HG02938 (cell line): ENCODE measurements around the gene PCSK6.

ENCODE experiments used
- ATAC-seq: cut with Tn5 transposase; IDR thresholded peaks from one replicate; pipeline ENCODE4 v1.9.1; 2021; ENCODE audit warnings: mild to moderate bottlenecking, moderate library complexity; ENCODE audit not compliant: unreplicated experiment

Gene PCSK6

DNA sequence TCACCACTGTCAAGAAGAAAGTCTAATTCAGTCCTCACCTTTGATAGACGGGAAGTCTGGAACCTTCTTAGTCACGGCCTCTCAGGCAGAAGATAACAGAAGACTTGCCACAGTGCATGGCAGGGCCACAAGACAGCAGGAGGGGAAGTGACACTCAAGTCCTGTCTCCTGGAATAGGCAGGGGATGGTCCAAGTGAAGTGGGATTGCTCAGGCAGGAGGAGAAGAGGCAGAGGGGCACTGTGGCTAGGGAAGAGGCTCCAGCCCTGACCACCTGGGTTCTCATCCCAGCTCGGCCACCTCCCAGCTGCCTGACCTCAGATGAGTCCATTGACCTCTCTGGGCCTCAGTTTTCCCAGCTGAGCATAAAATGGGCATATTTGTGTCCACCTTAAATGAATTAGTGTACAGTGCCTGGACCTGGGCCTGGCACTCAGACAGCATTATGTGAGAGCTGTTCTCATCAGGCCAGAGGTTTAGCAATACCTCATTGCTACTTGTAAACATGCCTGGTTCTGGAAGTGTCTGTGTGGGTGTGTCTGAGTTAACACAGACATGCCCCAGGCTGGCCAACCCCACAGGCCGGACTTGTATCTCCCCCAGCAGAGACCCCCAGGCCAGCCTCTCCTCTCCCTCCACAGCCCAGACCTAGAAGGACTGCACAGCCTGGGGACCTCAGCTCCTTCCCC, 11.5 kb upstream of the PCSK6 start:
- ATAC-seq = no peak

DNA sequence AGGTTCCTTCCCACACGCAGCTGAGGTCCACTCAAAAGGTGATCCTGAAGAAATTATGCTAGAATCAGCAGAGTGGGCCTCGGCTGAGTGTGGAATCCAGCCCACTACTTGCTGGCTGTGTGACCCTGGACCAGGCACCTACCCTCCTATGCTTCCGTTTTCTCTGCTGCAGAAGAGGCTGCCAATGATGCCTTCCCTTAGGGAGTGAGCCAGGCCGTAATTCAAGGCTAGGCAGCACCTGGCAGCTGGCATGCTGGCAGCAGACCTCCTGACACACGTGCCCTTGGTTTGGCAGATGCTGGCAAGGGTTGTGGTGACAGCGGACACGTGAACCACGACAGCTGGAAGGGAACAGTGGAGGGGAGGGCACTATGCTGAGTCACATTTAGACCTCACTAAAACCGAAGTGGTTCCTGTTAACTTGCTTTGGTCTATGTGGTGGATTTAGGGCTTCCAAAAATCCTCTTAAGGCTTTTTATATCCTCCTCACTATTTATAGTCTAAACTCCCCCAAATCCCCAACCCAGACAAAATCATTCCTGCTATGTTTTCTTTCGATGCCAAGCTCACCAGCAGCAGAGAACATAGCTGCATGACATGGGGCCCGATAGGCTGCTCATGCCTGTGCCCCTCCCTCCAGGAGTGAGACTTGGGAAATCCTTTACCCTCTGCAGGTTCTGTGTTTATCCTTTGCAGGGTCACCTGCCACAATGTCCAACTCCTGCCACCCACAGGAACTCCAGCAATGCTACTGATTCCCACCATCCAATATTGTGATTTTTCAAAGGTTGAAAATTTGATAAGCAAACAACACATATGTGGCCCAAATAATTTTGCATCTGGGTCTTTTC, 10.6 kb upstream of the PCSK6 start:
- ATAC-seq = no peak

DNA sequence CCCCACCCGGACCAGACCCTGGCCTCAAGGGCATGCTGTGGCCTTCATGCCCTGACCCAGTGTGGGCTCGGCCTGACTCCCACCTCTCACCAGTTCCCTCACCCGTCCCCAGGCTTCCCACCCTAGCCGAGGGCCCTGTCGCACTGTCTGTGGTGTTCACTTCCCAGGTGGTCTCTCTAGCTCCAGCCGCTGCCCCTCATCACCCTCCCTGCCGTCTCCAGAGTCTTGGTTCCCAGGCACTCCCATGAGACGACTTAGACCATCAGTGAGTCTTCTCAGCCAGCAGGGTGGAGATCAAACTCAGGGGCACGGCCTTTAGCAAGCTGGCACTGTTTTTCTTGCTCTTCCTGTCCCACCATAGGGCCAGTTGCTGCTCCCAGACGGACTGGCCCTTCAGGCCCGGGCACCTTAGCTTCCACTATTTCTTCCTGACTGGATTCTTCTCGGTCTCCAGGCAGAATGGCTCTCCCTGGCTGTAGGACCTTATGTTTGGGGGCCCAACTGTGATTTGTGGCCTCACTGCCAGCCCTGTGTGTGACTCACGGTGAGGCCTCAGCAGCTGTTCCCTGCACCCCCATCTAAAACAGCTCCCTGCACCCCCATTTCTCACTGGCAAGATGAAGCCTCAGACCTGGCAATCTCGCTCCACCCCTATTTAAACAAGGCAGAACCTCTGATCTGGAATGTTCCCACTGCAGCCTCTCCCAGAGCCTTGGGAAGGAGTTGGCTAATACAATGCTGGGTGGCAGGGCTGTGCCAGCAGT, 9.4 kb upstream of the PCSK6 start:
- ATAC-seq = no peak

DNA sequence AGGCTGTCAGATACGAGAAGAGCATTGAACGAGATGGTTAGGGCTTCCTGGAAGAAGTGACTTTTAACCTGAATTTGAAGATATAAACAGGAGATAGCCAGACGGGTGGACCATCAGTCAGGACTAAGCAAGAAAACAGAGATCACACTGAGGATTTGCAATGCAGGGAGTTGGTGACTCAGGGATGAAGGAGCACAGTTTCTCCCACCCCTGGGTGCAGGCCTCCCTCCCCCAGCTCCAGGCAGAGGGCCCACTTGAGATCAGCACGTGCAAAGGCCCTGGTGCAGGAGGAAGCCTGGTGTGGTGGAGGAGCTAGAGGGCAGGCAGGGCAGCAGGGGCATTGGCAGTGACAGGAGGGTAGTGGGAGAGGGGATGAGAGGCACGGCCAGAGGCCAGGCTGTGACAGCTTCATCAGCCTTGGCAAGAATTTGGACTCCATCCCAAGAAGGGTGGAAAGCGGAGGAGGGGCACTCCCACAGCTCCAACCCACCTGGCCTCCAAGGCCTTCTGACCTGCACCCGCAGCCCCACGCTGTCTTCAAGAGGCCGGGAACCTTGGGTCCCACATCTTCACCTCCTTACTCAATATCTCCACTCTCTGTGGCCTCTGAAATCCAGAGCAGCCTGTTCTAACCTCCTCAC, 8.7 kb upstream of the PCSK6 start:
- no peak for ATAC-seq

DNA sequence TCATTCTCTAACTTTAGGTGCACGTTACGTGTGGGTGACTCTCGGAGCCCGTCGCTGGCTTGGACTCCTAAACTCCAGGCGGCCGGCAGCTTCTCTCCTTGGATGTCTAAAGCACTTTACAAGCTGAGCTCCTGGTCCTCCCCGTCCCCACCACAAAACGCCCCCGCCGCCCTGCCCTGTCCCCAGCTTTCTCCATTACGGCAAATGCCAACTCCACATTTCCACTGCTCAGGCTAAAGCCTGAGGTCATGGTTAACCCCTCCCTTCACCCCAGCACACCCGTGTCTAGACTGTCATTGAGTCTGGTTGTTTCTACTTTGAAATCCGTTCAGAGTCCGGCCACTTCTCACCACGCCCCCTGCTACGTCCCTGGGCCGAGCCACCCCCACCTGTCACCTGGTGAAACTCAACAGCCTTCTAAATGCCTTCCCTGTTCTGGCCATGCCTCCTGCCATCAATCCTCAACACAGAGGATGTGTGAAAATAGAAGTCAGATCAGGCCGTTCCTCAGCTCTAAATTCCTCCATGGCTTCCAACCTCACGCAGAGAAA, 8.1 kb upstream of the PCSK6 start:
- ATAC-seq = no peak

DNA sequence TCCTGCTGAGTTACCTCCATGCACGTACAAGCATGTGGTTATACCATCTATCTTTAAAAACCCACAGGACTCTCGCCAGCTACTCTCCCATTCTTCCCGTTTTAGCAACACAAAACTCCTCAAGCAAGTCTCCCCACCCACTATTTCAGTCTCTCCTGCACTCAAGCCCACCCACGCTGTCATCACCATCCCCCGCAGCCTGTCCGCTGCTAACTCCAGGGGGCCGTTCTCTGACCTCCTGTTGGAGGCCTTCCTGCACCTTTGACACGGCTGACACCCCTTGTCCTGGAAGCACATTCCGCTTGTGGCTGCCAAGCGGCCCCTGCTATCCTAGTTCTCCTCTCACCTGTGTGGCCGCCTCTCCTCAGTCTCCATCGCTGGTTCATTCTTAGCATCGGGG, 7.5 kb upstream of the PCSK6 start:
- no peak for ATAC-seq

DNA sequence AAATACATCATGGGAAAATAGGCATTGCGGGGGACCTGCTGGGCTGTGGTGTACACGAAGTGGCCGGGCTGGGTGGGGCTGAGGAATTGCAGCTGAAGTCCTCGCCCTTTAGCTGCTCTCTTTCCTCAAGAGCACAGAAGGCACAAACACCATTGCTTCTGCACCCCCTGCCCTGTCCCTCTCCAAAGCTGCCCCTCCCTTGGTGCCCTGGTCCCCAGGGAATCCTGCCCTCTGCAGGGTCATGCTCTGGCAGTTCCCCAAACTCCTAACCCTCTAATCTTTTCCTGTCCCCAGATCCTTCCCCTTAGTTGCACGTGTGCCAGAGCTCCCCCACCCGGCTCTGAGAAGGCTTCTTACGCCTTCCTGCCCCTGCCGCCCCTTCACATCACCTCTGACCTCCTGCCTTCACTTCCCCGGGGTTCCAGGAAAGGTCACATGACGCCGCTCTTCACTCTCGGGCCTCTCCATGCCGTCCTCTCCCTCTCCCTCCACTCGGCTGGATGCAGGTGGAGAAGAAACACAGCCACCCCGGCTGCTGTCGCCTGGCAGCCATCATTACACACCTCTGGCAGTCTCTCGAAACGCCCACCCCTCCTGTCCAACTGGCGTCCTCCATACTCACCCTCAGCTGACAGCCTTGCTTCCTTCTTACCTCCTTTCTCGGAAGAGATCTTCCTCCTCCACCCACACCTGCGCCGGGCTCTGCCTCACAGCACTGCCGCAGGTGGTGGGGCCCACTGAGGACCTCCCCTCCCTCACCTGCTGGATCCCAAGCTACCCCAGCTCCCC, 6.9 kb upstream of the PCSK6 start:
- ATAC-seq = no peak

DNA sequence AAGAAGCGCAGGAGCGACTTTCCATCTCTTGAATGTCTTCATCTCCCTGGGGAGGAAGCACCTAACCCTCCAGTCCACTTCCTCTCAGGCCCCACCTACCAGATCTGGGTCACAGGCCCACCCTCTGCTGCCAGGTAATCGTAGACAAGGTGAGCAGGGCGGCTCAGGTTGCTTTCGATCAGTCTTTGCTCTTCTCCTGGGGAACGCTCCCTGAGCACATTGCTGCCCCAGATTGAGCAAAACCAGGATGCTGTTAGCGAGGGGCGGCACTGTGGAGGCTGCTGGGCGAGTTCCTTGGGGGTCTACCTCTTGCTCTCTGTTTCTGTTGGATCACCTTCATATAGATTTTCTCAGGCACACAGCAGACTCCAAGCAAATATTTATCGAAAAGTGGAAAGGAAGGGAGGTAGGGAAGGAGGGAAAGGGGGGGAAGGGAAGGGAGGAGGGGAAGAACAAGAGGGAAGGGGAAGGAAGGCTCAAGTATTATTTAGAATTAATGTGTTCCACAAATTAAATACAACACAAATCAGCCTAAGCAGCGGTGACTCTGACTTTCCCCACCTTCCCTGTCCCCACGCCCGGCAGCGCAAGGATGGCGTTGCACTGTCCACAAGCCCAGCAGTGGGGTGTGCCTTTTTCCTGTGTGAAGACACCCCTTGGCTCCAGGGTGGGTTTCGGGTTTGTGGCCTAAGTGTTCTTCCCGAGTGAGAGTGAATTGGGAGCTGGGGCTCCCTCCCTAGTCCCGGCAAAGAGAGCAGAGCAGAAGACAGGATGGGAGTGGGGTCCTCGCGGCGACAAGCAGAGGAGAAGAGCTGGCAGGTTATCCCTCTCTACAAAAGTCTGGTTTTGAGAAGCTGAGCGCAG, 6.1 kb upstream of the PCSK6 start:
- no peak for ATAC-seq

DNA sequence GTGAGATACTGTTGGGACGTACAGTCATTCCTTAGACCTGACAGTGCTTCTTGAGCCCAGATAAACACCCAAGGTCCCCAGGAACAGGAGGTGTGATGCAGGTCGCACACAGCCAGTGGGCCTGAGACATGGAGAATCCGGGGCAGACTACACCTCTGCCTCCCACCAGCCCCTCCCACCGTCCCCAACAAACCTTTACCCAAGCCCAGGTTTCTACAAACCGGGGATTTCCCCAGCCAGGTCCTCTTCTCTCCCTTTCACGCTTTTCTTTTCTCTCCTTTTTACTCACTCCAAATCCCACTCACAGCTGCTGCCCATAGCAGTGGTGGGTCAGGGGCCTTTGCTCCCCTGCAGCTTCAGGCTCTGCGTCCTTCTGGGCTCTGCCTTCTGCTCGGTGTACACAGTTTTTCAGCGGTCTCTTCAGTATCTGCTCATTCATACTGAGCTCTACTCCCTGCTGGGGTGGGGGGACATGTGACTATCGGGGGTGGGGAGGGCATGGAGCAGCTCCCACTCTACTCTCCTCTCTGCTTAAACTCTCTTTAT, 4.8 kb upstream of the PCSK6 start:
- no peak for ATAC-seq

DNA sequence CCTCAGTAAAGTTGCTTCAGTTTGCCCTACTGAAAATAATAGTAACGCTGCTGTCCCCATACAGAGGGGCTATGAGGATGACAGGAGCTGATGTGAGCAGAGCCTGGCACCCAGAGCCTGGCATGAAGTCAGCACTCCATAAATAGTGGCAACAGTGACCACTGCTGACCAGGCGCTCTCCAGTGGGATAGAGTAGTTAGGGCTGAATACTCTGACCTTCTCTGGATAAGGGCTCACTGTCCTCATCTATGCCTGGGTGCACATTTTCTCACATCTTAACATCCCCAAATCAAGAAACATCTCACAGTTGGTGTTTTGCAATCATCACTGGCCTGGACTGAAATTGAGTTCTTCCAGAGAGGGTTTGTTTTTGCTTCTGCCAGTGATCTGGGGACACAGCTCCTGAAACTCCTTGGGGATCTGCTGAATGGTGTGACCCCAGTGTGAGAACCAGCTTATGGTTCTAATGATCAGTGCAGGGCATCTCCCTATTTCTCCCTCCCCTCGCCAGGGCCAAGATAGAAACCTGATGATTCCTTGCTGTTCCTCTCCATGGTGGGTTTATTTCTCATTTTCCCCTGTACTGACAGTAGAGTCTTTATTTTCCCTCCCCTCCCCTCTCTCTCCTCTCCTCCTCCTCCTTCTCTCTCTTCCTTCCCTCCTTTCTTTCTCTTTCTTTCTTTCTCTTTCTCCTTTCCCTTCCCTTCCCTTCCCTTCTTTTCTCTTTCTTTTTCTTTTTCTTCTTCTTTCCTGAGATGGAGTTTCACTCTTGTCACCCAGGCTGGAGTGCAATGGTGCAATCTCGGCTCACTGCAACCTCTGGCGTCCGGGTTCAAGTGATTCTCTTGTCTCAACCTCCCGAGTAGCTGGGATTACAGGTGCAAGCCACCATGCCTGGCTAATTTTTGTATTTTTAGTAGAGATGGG, 3.5 kb upstream of the PCSK6 start:
- no peak for ATAC-seq

DNA sequence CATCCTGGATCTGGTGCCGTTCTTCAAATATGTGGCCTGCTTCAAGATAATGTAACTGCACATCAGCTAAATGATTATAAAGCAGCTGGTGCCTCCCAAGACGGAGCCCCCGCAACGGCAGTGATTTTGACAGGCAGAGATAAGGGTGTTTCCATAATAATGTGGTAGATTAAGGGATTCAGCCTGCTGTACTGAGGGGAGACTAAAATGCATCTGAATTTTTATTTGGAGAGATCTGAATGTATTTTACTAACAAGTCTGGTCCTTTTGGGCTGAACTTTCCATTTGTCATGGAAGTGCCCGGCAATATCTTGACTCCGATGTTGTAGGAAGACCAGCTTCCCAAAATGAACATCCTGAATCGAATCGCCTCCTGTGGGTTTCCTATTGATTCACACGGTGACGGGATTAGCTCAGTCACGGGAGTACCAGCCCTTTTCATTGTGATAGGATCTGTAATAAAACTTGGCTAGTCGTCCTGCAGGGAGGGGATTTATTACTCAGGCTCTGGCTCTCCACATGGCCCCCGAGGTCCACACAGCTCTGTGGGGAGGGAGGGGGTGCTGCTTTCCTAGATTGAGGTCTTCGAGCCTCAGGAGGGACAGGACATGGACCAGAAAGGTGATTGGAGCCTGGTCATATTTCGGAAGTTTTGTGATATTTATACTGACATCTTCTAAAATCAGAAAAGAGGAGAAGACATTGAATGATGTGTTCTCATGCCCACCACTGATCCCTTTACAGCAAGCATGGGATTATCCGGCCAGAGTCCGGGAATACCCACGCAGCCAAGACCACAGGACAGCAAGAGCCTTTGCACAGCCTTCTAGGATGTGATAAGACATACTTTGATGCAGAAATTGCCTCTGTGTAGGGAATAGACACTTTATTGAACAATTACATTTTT, 2.5 kb upstream of the PCSK6 start:
- ATAC-seq = no peak

DNA sequence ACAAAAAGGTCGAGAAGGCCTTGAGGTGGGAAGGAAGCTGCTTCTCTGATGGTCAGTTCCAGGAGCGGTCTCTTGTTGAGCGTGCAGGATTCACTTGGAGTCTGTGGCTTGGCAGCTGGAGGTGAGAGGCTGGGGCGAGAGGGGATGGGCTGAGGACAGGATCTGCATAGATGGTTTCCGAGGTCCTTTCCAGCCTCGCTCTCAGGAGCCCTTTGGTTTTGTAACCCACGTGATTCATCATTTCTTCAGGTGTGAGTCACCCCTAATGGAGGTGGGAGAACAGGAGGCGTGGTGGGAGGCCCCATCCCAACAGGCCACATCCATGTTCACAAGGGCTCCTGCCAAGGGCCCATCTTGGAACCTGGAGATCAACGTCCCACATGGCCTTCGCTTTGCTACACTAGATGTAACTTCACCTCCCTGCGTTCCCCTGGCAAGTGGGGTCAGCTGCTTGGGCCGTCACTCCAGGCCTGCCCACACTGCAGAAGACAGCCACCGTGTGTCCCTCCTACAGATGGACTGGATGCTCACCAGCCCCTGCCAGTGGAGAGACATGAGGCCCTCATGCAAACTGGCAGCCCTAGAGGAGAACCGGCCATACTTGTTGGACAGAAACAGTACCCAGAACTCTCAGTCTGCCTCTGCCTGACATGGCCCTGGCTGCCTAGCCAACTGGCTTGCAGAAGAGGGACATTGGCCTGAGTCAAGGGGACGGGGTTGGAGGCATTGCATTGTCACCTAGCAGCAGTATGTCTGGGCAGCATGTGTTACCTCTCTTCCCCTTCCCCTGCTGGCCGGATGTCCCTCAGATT, 1.6 kb upstream of the PCSK6 start:
- no peak for ATAC-seq

DNA sequence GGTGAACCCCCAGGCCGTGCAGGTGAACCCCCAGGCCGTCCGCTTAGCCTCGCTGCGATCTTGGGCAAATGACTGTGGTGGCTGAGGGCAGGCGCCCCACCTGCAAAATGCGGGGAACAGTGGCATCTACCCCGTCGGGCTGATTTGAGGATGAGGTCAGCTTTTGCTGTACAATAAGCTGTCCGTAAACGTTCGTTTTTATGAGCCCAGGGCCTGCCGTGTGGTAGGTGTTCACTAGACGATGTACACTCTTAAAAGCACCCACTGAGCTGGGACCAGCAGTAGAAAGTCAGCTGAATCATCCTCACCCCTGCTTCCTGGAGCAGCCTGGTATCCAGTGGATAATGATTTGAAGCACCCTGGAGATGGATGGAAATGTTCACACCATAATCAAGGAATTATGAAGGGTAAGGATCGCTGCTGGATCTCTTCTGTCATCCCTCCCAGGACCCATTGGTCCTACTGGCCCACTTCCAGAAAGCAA, 943 bp upstream of the PCSK6 start:
- ATAC-seq = no peak

DNA sequence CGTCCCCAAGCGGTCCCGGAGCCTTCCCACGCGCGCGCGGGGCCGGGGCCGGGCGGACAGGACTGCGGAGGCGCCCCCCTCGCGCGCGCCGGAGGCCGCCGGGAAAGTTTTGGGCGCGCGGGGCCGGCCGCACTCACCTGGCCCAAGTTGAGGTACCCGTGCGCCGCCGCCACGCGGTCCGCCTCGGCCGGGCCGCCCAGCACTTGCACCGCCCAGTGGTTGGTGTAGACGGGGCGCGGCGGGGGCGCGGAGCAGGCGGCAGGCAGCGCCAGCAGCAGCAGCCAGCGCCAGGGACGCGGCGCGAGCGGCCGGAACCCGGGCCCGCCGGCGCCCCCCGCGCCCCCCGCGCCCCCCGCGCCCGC, 289 bp downstream of the PCSK6 start:
- no peak for ATAC-seq

DNA sequence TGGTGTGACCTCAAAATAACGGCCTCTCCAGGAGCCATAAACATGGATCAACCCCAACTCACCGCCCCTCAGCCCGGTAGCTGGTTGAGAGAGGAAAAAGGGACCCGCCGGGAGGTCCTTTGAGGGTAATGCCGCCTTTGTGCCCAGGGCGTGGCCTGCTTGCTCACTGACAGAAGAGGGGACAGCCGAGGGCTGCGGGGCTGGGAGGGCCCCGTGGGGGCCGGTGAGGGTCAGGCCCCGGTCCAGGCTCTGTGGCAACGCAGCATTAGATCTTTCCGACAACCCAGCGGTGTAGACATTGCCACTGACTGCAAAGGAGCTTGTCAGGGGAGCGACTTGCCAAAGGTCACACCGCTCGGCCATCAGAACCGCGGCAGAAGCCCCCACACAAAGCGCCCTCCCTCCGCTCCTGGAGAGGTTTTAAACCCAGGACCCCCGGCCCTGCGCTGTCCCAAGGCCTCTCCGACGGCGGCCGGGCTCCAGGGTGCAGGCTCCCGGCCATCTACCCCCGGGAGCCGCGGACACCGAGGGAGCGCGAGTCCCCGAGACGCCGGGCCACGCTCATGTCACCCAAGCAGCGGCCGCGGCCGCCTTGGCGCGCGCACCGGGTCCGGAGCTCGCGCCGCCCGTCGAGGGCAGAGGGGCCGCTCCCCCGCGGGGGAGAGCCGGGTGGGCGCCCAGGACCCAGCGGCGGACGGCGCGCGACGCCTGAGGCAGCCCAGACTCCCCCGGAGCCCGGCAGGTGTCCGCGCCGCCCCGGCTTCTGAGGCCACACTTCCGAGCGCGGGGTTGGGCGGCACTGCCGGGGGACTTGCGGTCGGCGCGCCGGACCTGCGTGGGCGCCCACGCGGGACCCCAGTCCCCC, 975 bp downstream of the PCSK6 start:
- ATAC-seq = no peak
